Endothelial cell of hepatic sinusoid (primary cell): ENCODE data around the gene FPR1.

Source experiments
- in situ Hi-C: cut with HindIII; loops from 2 replicates; pipeline ENCODE4 v1.10.0; 2017; ENCODE audit warnings: low sequenced_read_pairs

FPR1 gene, protein sequence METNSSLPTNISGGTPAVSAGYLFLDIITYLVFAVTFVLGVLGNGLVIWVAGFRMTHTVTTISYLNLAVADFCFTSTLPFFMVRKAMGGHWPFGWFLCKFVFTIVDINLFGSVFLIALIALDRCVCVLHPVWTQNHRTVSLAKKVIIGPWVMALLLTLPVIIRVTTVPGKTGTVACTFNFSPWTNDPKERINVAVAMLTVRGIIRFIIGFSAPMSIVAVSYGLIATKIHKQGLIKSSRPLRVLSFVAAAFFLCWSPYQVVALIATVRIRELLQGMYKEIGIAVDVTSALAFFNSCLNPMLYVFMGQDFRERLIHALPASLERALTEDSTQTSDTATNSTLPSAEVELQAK

DNA sequence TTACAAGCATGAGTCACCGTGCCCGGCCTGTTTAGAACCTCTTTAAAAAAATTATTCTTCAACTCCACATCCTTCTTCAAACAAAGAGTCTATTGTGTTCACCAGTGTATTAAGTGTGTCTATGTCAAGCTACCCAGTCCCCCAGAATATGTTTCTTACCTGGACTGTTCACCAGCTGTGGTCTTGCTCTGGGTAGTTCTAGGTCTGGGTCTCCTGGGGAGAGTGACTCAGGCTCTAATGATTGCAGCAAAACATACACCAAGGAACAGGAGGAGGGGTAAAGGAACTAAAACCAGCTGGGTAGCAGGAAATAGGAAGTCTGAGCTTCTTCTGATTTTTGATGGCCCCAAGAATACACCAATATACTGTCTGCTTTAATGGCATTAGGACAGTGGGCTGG is at the start of gene FPR1:
Gene FPR1, minus strand, starts transcription at position 224 of the 400 bp plus-strand sequence. CDS start 4,884 bp downstream, outside the sequence.
- in situ Hi-C loops = loop anchor here (5.0 kb wide), 1 partner anchor 54 kb away; no protein-coding TSS in a partner anchor

DNA sequence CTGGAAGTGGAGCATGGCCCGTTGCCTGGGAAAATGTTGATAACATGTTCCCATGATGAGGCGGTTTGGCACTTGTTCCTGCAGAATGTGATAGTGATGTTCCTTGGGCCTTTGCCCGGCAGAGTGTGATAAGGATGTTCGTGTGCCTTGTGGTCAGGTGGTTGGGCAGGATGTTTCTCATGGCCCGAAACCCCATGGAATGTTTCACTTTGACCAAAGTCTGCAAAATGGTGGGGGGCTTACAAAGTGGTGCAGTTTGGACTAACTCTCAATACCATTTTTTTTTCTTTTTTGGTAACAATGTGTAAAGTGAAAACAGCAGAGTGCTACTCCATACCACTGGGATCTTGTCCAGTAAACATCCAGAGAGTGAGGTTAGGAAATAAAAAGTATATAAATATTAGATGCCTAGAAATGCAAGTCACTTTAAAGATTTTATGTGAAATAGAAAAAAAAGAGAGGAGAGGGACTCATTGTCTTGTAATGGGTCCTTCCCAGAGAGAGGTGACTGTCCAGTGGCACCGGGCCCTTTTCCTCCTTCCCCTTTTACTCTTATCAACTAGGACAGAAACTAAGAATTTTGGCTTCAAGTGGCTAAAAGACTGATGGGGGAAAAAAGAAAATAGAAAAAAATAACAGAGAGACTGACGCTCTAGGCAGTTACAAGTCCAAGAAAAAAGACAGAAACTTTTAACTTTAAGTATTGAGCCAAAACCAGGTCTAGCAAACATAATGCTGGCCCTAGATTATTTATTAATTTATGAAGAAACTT is 49.0 kb upstream of the FPR1 start:
- in situ Hi-C loops = no loop called here

DNA sequence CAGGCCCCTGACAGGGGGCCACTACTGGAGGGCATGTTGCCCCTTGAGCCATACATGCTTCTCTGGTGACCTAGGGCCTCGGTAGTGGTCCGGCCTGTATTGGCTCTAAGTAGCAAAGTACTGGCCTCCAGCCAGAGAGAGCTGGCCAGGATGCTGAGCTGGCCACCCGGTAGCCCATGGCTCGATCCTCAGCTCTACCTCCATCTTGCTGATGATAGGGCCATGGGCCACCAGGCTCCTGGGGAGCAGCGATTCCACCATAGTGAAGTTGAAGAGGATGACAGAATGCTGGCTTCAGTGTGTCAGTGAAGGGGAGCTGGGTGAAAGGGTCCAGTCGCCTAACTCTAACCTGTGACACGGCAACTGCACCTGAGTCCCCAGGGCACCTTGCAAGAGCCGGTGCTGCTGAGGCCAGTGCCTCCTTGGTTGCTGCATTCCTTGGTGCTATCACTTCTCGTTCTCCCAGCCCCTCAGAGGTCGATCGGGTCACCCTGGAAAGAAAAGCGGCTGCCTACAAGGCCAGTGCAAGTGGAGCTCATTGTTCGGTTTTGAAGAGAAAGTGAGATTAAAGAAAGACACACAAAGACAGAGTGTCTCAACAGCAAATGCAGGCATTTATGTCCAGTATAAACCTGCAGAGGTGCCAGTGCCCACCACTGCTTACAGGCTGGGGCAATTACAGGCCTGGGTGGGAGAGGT is 48.2 kb upstream of the FPR1 start:
- in situ Hi-C loops = no loop called here

GRCh38 chr19:51799034-51799773 is 47.5 kb upstream of the FPR1 start:
- in situ Hi-C loops = no loop called here

DNA sequence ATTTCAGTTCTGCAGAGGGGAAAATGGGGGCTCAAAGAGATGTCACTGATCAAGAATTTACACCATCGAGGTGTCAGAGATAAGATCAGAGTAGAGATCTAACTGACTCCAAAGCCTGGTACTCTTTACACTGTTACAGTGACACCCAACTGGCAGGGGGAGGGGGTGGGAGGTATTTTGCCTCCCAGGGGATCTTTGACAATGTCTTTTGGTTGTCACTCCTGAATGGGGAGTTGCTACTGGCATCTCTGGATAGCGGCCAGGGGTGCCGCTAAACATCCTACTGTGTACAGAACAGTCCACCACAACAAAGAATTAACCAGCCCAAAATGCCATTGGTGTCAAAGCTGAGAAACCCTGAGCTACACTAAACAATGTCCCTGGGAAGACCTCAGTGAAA is 46.4 kb upstream of the FPR1 start:
- in situ Hi-C loops = no loop called here

DNA sequence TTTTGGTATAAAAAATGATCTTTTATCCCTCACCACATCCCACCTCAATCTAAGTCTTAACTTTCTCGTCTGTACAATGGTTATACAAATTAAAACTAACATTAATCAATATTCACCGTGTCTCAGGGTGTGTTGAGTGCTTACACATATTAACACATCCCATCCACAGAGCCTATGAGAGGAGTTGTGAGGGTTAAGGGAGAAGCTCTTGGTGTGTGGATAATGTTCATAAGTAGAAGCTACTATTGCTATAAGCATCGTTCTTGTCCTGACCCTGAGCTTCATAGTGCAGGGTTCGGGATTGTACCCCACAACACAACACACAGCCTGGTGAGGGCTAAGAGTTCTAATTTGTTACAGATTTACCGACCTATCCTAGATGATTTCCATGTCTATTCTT is 45.8 kb upstream of the FPR1 start:
- in situ Hi-C loops = no loop called here

- in situ Hi-C loops = no loop called here
Measured at GRCh38 chr19:51796195-51796679, 44.6 kb upstream of the FPR1 start.

GRCh38 chr19:51794885-51795490 is 43.3 kb upstream of the FPR1 start, which contains the start of gene FPR3:
FPR3 (plus strand) TSS chr19:51795157; CDS start chr19:51823749, 28,592 bp downstream.
- in situ Hi-C loops = no loop called here

GRCh38 chr19:51793994-51794393 is 42.3 kb upstream of the FPR1 start:
- in situ Hi-C loops = no loop called here

GRCh38 chr19:51792932-51793331 is 41.3 kb upstream of the FPR1 start:
- in situ Hi-C loops = no loop called here

DNA sequence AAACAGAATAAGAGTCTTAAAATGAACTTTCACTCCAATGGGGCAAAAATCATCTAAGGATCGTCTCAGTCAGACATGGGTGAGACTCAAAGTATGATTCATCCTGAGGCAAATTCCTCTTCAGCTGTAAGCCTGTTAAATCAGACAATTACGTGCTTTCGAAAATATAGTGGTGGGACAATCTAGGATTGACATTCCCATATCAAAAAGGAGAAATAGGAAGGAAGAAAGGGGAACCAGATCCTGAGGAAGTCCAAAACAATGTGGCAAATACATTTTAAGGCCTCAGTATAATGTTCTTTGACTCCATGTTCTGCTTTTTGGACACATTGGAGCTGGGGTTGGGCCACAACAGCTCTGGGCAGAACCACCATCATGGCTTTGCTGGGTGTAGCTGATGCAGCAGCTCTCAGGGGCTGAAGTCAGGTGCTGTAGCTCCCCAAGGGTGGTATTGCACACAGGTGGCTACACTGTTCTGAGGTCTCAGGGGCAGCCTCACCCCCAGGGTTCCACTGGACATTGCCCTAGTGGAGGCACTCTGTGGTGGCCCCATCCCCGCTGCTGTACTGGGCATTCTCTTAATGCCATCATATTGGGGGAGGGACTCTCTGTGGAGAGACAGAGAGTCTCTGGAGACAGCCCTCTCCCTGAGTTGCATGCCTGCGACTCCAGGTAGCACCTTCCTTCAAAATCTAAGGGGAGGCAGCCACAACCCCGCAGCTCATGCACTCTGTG is 37.5 kb upstream of the FPR1 start:
- in situ Hi-C loops = no loop called here

GRCh38 chr19:51788029-51788428 is 36.4 kb upstream of the FPR1 start:
- in situ Hi-C loops = no loop called here

DNA sequence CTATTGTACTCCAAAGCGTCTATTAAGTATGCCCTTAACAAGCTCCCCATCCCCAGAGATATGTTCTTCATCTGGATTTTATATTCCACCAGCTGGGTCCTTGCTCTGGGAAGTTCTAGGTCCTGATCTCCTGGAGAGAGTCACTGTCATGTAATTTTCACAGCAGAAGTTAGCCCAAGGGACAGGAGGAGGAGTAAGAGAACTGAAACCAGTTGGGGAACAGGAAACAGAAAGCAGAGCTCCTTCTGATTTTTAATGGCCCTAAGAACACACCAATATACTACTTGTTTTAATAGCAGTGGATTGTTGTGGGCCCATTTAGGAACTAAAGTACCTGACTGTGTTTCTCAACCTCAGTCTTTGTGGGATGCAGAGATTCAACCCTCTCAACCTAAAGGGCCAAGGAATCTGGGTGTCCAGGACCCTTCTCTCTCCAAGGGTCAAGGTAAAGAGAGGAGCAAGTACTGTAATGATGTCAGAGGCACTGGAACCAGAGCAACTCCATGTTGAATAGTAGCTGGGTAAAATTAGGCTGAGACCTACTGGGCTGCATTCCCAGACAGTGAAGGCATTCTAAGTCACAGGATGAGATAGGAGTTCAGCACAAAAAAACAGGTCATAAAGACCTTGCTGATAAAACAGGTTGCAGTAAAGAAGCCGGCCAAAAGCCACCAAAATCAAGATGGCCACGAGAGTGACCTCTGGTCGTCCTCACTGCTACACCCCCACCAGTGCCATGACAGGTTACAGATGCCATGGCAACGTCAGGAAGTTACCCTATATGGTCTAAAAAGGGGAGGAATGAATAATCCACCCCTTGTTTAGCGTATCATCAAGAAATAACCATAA is 35.2 kb upstream of the FPR1 start:
- in situ Hi-C loops = no loop called here

GRCh38 chr19:51784922-51785690 is 33.4 kb upstream of the FPR1 start:
- in situ Hi-C loops = no loop called here

DNA sequence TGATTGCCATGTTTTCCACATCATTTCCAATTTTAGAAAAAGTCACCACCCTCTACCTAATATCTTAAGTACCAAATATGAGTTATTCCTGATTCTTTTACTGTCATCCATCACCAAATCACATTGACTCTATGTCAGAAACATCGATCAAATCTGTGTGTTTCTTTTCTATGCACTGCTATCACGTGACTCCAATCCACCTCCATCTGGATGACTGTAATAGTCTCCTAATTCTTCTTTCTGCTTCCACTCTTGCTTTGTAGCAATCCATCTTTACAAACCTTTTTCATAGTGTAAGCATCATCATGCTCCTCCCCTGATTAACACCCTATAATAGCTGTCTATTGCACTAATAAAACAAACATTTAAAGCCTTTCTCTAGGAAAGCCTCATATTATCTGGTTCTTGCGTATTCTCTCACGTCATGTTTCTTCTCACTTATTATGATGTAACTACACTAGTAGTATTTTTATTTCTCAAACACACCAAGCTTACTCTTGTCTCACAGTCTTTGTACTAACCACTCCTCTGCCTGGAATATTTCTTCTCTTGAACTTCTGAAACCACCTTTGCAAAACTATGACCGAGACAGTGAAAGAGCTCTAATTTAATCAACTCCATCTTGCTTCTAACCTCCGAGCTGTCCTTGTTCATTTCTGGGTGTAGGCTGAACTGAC is 32.6 kb upstream of the FPR1 start:
- in situ Hi-C loops = no loop called here

DNA sequence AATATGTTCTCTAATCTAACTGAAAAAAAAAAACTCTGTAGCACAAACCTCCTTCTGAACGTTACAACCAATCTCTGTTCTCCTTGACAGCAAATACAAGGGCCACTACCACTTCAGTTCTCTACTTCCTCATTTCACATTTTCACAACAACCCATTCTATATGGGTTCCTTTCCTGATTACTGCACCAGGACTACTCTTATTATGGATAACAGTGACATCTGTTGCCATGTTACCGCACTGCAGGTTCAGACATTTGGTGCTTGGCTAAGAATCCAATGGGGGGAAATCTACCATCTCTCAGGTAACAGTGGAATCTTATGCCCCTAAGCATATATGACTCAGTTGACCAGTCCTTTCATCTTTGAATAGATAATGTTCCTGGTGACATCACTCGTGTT is 31.7 kb upstream of the FPR1 start:
- in situ Hi-C loops = no loop called here

DNA sequence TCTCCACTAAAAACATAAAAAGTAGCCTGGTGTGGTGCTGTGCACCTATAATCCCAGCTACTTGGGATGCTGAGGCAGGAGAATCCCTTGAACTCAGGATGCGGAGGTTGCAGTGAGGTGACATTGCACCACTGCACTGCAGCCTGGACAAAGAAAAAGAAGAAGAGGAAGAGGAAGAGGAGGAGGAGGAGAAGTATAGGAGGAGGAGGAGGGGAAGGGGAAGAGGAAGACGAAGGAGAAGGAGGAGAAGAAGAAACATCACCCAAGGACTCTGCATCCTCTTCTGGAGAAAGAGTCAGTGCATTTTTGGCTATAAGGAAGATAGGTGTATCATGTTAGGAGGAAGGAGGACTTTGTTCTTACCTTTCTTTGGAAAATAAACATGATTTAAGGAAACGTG is 30.3 kb upstream of the FPR1 start:
- in situ Hi-C loops = no loop called here
